ENCODE measurements around the gene BPTF. TPM values are rescaled to one million over a fixed set of nuclear protein-coding genes. Genes with fewer than 3 reads are reported as not detected.
"Not testable (repeated sequence)": the region's sequence is repeated elsewhere in the genome, so short reads cannot be mapped to it uniquely, and the experiment has no call there.

The BPTF gene
- 27.6 and 40.8 TPM in 2 replicates for total RNA-seq
- 14.6 TPM for polyA plus RNA-seq (2012)

- DNase-seq (ENCODE audit: low read depth): peak; percentile 93
These were observed at the start of gene BPTF for GRCh38 chr17:67824735-67825626. TSS of gene BPTF (plus strand) at chr17:67825503. CDS start at chr17:67825725, 222 bp downstream.

GRCh38 chr17:67779098-67779672 is 46.1 kb upstream of the BPTF start:
- DNase-seq (ENCODE audit: low read depth): no peak

GRCh38 chr17:67784364-67785121 is 40.8 kb upstream of the BPTF start:
- DNase-seq (ENCODE audit: low read depth): no peak

- no peak for DNase-seq (ENCODE audit: low read depth)
These were observed 40.2 kb upstream of the BPTF start for GRCh38 chr17:67785122-67785477.

- DNase-seq (ENCODE audit: low read depth): no peak
These were observed 39.8 kb upstream of the BPTF start for GRCh38 chr17:67785504-67785903.

- peak; percentile 79 for DNase-seq (ENCODE audit: low read depth)
These were observed 24.8 kb upstream of the BPTF start for GRCh38 chr17:67800495-67800928.

GRCh38 chr17:67801626-67802175 is 23.6 kb upstream of the BPTF start:
- no peak for DNase-seq (ENCODE audit: low read depth)

- DNase-seq (ENCODE audit: low read depth): no peak
These were observed 14.8 kb upstream of the BPTF start for GRCh38 chr17:67810464-67810863.

GRCh38 chr17:67812380-67812779 is 12.9 kb upstream of the BPTF start:
- not testable (repeated sequence) for DNase-seq (ENCODE audit: low read depth)

GRCh38 chr17:67813803-67814180 is 11.5 kb upstream of the BPTF start:
- no peak for DNase-seq (ENCODE audit: low read depth)

- peak; percentile 42 for DNase-seq (ENCODE audit: low read depth)
These were observed 6.9 kb upstream of the BPTF start for GRCh38 chr17:67818110-67819002.

- no peak for DNase-seq (ENCODE audit: low read depth)
These were observed 5.6 kb upstream of the BPTF start for GRCh38 chr17:67819722-67820121.

- DNase-seq (ENCODE audit: low read depth): no peak
These were observed 3.4 kb upstream of the BPTF start for GRCh38 chr17:67821871-67822367.

GRCh38 chr17:67825627-67826601 is 611 bp downstream of the BPTF start:
- peak; percentile 34 for DNase-seq (ENCODE audit: low read depth)

- DNase-seq (ENCODE audit: low read depth): no peak
These were observed 4.0 kb downstream of the BPTF start for GRCh38 chr17:67829331-67829730.

- DNase-seq (ENCODE audit: low read depth): no peak
These were observed 5.1 kb downstream of the BPTF start for GRCh38 chr17:67830440-67830839.

- no peak for DNase-seq (ENCODE audit: low read depth)
These were observed 6.0 kb downstream of the BPTF start for GRCh38 chr17:67831268-67831667.

- no peak for DNase-seq (ENCODE audit: low read depth)
These were observed 7.8 kb downstream of the BPTF start for GRCh38 chr17:67833134-67833533.

- no peak for DNase-seq (ENCODE audit: low read depth)
These were observed 8.8 kb downstream of the BPTF start for GRCh38 chr17:67833946-67834631.

All from myocyte (in vitro differentiated cells).